Right renal cortex interstitium (tissue), 3 donors: ENCODE results near the gene AK3. TPM values are rescaled to one million over a fixed set of nuclear protein-coding genes. Genes with fewer than 3 reads are reported as not detected.
"Not testable (repeated sequence)": the region's sequence is repeated elsewhere in the genome, so short reads cannot be mapped to it uniquely, and the experiment has no call there.

Experiments used
- DNase-seq, 3 donors: peaks; one replicate each; pipeline ENCODE4 v3.0.0-alpha.2; 2013; ENCODE audit warnings: low read depth in 3 of 3, low spot score in 2 of 3
- polyA plus RNA-seq, 3 donors: library from polyadenylated mRNA; unstranded; fragments of 120-200 nt; gene quantifications; one replicate each; pipeline ENCODE4 v1.2.1, GENCODE V29; 2013; ENCODE audit not compliant: insufficient read length in 3 of 3

Gene AK3
- polyA plus RNA-seq, 3 donors, result 92.2 to 106 (median 105) TPM

DNA sequence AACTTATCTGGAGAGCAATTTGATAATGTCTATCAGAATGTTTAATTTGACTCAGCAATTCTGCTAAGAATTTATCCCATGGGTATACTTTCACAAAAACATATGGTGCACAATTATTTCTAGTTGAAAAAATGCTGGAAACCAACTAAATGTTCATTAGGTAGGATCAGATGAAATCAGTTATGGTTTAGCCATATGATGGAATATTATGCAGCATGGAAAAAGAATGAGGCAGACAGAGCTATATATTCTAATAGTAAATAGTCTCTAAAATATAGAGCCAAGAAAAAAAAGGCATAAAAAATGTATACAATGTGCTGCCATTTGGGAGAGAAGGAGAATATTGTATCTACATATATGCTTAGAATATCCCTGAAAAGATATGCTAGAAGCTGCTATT, 71.1 kb downstream of the AK3 start:
- DNase-seq, result no peak

DNA sequence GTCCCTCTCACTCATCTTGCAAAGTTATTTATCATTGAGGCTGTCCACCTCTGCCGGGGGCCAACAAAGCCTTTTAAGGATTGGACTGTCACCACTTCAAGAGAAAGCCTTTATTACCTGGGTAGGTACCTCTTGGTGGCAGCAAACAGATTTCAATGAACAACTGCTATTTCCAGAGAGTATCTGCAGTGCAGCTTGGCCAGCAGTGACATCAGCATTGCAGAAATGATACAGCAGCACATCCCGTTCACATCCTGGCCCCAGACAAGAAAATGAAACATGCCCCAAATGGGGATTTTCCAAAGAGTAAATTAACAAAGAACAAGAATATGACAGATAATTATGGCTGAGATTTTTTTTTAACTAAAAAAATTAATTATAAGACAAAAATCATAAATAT, 72.4 kb downstream of the AK3 start:
- DNase-seq, result no peak

DNA sequence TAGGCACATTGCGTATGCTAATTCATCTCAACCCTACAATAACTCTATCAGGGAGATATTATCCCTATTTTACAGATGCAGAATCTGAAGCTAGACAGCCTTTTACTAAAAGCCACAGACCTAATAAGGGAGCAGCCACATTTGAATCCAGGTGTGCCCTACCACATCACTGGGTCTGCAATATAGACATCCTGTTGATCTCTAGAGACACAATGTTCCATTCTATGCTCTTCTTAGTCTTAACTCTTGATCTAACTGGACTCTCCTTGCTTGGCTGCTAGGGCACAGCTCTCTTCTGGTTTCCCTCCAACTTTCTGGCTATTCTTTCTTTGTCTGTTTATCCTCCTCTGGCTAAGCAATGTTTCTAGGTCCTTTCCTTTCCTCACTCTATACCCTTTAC, 73.3 kb downstream of the AK3 start:
- no peak for DNase-seq

DNA sequence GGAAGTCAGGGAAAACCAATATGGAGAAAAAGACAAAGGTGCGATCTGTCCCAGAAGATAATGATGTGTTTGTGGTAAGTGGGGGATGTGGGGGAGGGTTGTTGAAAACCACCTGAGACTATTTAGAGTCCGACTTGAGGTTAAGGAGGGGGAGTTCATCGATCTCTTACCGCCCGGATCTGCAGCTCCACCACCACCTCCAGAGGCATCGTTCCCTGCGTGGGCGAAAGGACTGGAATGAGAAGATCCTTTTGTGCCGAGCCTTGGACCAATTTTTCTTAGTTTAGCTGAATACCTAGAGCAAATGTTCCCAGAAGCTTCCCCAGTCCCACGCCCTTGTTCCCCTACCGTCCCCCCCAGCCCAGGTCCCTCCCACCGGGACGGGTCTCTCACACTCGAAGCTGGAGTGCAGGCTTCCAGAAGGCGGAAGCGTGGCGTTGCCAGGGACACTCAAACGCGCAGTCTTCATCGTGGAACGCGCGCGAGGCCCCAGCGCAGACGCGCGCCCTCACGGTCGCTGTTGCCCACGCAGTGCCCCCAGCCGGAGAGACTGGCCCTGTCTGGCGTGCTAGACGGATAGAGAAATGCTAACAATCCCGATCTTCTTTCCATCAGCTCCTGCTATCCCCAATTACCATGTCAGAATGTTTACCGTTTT, 74.8 kb downstream of the AK3 start, which contains the start of gene SPATA6L:
TSS of gene SPATA6L (minus strand) at position 439 of the 658 bp plus-strand sequence. CDS start at position 209, 230 bp downstream.
- DNase-seq, result no peak

DNA sequence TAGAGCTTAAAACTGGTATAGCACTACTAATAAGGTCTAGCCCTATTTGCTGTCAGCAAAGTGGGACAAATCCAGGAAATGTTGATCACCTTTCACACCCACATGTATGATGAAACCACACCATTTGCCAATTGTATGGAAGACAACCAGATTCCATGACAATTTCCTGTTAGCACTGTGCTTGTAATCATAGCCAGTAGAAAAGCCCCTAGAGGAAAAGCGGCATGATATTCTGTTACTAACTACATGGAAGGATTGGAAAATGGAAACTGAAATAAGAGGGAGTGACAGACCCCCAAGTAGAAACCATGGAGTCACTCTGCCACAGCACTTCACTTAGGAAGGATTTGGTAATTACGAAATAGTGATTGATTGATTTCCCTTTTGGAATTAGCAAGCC, 75.6 kb downstream of the AK3 start:
- DNase-seq, result no peak

DNA sequence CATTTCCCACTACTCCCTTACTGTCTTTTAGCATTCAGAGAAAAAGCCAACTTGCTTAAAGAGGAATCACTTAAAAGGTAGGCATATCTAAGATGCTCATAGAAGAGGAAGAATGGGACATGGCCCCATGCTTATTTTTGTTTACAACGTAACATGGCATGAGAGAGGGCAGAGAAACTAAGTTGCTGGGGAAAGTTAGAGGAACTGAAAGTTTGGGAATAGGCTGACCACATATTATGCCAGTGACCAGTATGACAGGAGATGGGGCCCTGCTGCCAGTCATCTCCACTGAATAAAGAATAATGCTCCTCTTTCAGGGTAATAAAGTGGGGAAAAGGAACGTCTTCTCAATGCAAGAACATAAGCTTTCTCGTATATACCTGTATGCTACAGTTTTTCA, 77.0 kb downstream of the AK3 start:
- no peak for DNase-seq

DNA sequence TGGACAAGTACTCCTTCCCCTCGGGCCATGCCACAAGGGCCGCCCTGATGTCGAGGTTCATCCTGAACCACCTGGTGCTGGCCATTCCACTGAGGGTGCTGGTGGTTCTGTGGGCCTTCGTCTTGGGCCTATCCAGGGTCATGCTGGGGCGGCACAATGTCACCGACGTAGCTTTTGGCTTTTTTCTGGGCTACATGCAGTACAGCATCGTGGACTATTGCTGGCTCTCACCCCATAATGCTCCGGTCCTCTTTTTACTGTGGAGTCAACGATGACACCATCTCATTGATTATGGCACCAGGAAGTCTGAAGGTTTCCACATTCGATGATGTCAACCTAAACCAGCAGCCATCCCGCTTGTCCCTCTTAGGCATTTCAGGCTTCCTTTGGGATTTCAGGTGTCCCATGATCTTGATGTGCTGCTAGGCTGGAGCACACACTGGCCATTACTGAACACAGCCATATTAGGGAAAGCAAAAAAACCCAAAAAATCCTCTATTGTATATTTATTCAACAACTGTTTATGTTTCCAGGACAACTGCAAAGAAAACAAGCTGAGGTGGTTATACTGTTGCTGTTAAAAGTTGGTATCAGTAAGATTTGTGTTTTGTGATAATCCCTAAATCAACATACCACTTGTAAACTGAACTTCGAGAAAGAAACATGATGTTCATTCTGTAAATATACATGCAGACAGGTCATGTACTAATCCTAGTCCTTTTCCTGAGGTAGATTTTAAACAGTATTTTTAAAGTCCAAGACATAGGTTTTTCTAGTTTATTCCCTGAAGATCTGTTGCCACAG, 77.8 kb downstream of the AK3 start:
- no peak for DNase-seq

DNA sequence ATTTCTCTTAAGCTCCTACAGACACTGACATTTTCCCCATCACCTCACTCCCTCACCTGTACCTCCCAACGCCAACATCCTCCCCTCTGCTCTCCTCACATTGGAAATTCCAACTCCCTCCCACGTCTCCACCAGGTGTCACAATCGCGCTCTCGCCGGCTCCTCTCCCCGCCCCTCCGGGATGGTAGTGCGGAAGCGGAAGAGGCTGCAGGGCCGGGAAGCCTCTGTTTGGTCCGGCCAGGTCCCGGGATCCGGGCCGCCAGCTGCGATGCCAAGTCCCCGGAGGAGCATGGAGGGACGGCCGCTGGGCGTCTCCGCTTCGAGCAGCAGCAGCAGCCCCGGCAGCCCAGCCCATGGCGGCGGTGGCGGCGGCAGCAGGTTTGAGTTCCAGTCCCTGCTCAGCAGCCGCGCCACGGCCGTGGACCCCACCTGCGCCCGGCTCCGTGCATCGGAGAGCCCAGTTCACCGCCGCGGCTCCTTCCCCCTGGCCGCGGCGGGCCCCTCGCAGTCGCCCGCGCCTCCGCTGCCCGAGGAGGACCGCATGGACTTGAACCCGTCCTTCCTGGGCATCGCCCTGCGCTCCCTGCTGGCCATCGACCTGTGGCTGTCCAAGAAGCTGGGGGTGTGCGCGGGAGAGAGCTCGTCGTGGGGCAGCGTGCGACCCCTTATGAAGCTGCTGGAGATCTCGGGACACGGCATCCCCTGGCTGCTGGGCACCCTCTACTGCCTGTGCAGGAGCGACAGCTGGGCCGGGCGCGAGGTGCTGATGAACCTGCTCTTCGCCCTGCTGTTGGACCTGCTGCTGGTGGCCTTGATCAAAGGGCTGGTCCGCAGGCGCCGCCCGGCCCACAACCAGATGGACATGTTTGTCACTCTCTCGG, 78.7 kb downstream of the AK3 start, which contains the start of gene PLPP6:
TSS of gene PLPP6 (plus strand) at position 187 of the 881 bp plus-strand sequence. CDS start at position 269, 82 bp downstream.
- DNase-seq, result peak in 2 of 3 donors; percentile 66 to 79

DNA sequence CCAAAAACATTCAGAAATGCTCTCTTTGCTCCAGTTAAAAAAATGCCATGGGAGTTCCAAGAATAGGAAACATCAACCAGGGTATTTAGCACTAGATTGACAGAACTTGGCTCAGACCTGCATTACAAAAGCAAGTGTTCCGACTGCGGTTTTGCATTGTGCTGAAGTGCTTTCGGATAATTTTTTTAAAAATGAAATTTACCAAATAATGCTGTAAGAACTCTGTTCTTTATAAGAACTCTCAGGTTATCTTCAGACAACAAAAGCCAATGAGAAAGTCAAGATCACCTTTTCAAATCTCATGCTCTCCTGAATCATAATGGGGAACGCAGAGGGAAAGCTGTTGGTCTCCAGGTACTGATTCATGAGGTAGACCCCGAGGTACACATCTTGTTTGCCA, 79.4 kb downstream of the AK3 start:
- DNase-seq, result no peak

DNA sequence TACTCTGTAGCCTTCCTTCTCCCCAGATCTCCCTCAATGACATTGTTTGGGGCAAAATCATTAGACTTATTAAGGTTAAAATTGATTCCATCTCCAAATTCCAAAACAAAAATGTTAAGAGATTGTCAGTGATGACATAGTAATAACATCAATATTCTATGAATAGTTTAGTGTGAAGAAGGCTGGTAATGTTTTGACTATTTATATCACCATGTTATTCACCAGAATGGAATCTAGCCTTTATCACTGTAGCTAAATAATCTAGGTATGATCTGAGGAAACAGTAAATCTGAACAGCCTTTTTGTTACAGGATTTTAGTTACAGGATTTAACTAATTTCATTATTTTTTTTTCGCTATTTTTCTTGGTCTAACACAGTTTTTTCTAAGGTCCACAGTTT, 79.8 kb downstream of the AK3 start:
- DNase-seq, result no peak

DNA sequence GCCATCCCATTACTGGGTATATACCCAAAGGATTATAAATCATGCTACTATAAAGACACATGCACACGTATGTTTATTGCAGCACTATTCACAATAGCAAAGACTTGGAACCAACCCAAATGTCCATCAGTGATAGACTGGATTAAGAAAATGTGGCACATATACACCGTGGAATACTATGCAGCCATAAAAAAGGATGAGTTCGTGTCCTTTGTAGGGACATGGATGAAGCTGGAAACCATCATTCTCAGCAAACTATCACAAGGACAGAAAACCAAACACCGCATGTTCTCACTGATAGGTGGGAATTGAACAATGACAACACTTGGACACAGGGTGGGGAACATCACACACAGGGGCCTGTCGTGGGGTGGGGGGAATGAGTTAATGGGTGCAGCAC, 80.3 kb downstream of the AK3 start:
- DNase-seq, result not testable (repeated sequence)

Other genes with a start within 250 kb of the AK3 start
- gene PLPP6, start 78.9 kb downstream of the AK3 start, polyA plus RNA-seq, result 10 to 100 TPM; 16.9 to 18.2 (median 17.9) TPM
- 1 to 10 TPM; 3.0 to 3.5 (median 3.1) TPM for gene SPATA6L, start 74.7 kb downstream of the AK3 start, polyA plus RNA-seq
- gene CDC37L1, start 61.6 kb downstream of the AK3 start, polyA plus RNA-seq, result 10 to 100 TPM; 20.7 to 23.0 (median 20.8) TPM
- gene RCL1, start 51.7 kb upstream of the AK3 start, polyA plus RNA-seq, result 10 to 100 TPM; 16.2 to 21.1 (median 20.3) TPM
- 10 to 100 TPM; 12.8 to 15.5 (median 13.1) TPM for gene JAK2, start 244.1 kb upstream of the AK3 start, polyA plus RNA-seq